Sigmoid colon (tissue), 7 donors: ENCODE data around the gene ACADL. TPM values are rescaled to one million over a fixed set of nuclear protein-coding genes. Genes with fewer than 3 reads are reported as not detected.

Experiments used
- DNase-seq: peaks from one replicate; pipeline ENCODE4 v3.0.0-alpha.2; 2019
- H3K27ac ChIP-seq, 4 donors: fragments of 200-600 bp; sonication (generic); one replicate each; pipeline ENCODE4 v1.5.1; 2016 to 2019; ENCODE audit warnings: mild to moderate bottlenecking in 1 of 4
- H3K27me3 ChIP-seq, 3 donors: fragments of 200-600 bp; sonication (generic); one replicate each; pipeline ENCODE4 v1.5.1; 2019; ENCODE audit warnings: mild to moderate bottlenecking in 1 of 3
- H3K36me3 ChIP-seq, 4 donors: fragments of 200-600 bp; sonication (generic); one replicate each; pipeline ENCODE4 v1.5.1; 2016 to 2019
- H3K4me1 ChIP-seq, 4 donors: fragments of 200-600 bp; sonication (generic); one replicate each; pipeline ENCODE4 v1.5.1; 2017 to 2019
- H3K4me3 ChIP-seq, 4 donors: fragments of 200-600 bp; sonication (generic); one replicate each; pipeline ENCODE4 v1.5.1; 2017 to 2019; ENCODE audit warnings: mild to moderate bottlenecking in 2 of 4, moderate library complexity in 1 of 4
- H3K9me3 ChIP-seq, 4 donors: fragments of 200-600 bp in 3 of 4; sonication (generic) in 3 of 4; one replicate each; pipeline versions ENCODE4 v1.5.1 to v1.6.1; 2013 to 2019
- CTCF ChIP-seq, 4 experiments: fragments of 450-650 bp in 3 of 4; fragments of 200-600 bp in 1 of 4; IDR thresholded peaks; one replicate each; pipeline ENCODE4 v1.5.1; 2016 to 2019; ENCODE audit warnings: antibody characterized with exemption in 4 of 4, mild to moderate bottlenecking in 3 of 4, moderate library complexity in 2 of 4
- EP300 ChIP-seq, 4 donors: sonication (generic); formaldehyde crosslinking; IDR thresholded peaks; one replicate each; pipeline ENCODE4 v1.6.1; 2017; ENCODE audit warnings: antibody characterized with exemption in 4 of 4
- POLR2A ChIP-seq, 2 donors: fragments of 450-650 bp; IDR thresholded peaks; one replicate each; pipeline ENCODE4 v1.6.1; 2016; ENCODE audit warnings: antibody characterized with exemption in 2 of 2, mild to moderate bottlenecking in 2 of 2, moderate library complexity in 2 of 2
- POLR2AphosphoS5 ChIP-seq, 4 donors: sonication (generic); formaldehyde crosslinking; IDR thresholded peaks; one replicate each; pipeline ENCODE4 v1.6.1; 2017; ENCODE audit warnings: antibody characterized with exemption in 4 of 4
- WGBS, 2 donors: extraction: QIAGEN DNeasy Blood & Tissue Kit; methylation state at CpG; one replicate each; pipeline ENCODE4 v1.1.7; 2013; 5-methylcytosine and 5-hydroxymethylcytosine counted together
- intact Hi-C: fragments of 100-400 bp; cut with DNase I; formaldehyde crosslinking; loops from one replicate; pipeline ENCODE4 v1.15.1; 2023
- polyA plus RNA-seq, 3 donors: library from polyadenylated mRNA; stranded (reverse); fragments of 200-250 nt; gene quantifications; one replicate each; pipeline ENCODE4 v1.2.3, GENCODE V29; 2013
- total RNA-seq, 4 donors: library from RNA; depleted of rRNA; stranded (reverse); fragments of >200 nt; gene quantifications; one replicate each; pipeline ENCODE4 v1.1.0, GENCODE V29; 2016
- donor health status: healthy with polysubstance abuse.
- donor health status: Bipolar disorder and iron deficiency.
- donor health status: healthy.

The ACADL gene
- total and polyA plus RNA-seq, 7 donors = 0.15 to 4.7 (median 2.4) TPM; not detected in 1

GRCh38 chr2:210267698-210268097 lies 42.5 kb upstream of the ACADL start:
- Histone ChIP-seq H3K27ac (no peak overlapping the region), H3K4me1 (no peaks in the 10 kb centered on the region), H3K9me3 (no peaks in the 10 kb centered on the region), H3K27me3 (no peaks in the 10 kb centered on the region), H3K4me3 (no peak overlapping the region), H3K36me3 (no peaks in the 10 kb centered on the region)
- no peak for DNase-seq
- intact Hi-C loops = no loop called here
- TF ChIP-seq CTCF (IDR thresholded peaks at IDR 0.05) (no peak), POLR2AphosphoS5 (IDR thresholded peaks at IDR 0.05) (no peak), EP300 (IDR thresholded peaks at IDR 0.05) (no peak), POLR2A (IDR thresholded peaks at IDR 0.05) (no peak)
- 19 to 65% methylated on average over 1 of the region's 1 CpG for WGBS, 2 donors

- H3K9me3 ChIP-seq = no peaks in the 10 kb centered on the region
- no peaks in the 10 kb centered on the region for H3K36me3 ChIP-seq
- H3K27me3 ChIP-seq = no peaks in the 10 kb centered on the region
- TF ChIP-seq POLR2A (IDR thresholded peaks at IDR 0.05) = no peak
- TF ChIP-seq EP300 (IDR thresholded peaks at IDR 0.05) = no peak
- TF ChIP-seq POLR2AphosphoS5 (IDR thresholded peaks at IDR 0.05) = no peak
- no peak for TF ChIP-seq CTCF (IDR thresholded peaks at IDR 0.05)
- DNase-seq = no peak
- no peak overlapping the region for H3K27ac ChIP-seq
- no peaks in the 10 kb centered on the region for H3K4me1 ChIP-seq
- H3K4me3 ChIP-seq = no peak overlapping the region
- WGBS, 2 donors = 81 to 88% methylated on average over 1 of the region's 1 CpG
- intact Hi-C loops = no loop called here
These were observed 39.0 kb upstream of the ACADL start for GRCh38 chr2:210264282-210264681.

- WGBS, 2 donors = 76 to 81% methylated on average over 2 of the region's 2 CpGs
- no peak for TF ChIP-seq CTCF (IDR thresholded peaks at IDR 0.05)
- no peak for TF ChIP-seq POLR2AphosphoS5 (IDR thresholded peaks at IDR 0.05)
- TF ChIP-seq EP300 (IDR thresholded peaks at IDR 0.05) = no peak
- no peak for TF ChIP-seq POLR2A (IDR thresholded peaks at IDR 0.05)
- intact Hi-C loops = no loop called here
- Histone ChIP-seq H3K4me1 (no peaks in the 10 kb centered on the region), H3K9me3 (no peaks in the 10 kb centered on the region), H3K4me3 (no peak overlapping the region), H3K36me3 (no peaks in the 10 kb centered on the region), H3K27ac (no peak overlapping the region), H3K27me3 (no peaks in the 10 kb centered on the region)
- DNase-seq = no peak
These were observed 38.6 kb upstream of the ACADL start for GRCh38 chr2:210263841-210264240.

GRCh38 chr2:210262036-210262435 lies 36.8 kb upstream of the ACADL start:
- Histone ChIP-seq H3K9me3 (no peaks in the 10 kb centered on the region), H3K4me1 (no peaks in the 10 kb centered on the region), H3K36me3 (no peaks in the 10 kb centered on the region), H3K27ac (no peak overlapping the region), H3K4me3 (no peak overlapping the region), H3K27me3 (no peaks in the 10 kb centered on the region)
- TF ChIP-seq EP300 (IDR thresholded peaks at IDR 0.05) = no peak
- no peak for TF ChIP-seq CTCF (IDR thresholded peaks at IDR 0.05)
- no peak for TF ChIP-seq POLR2AphosphoS5 (IDR thresholded peaks at IDR 0.05)
- TF ChIP-seq POLR2A (IDR thresholded peaks at IDR 0.05) = no peak
- intact Hi-C loops = no loop called here
- WGBS, 2 donors = 69 to 84% methylated on average over 2 of the region's 2 CpGs
- no peak for DNase-seq

GRCh38 chr2:210259687-210260086 lies 34.4 kb upstream of the ACADL start:
- no peak for TF ChIP-seq POLR2AphosphoS5 (IDR thresholded peaks at IDR 0.05)
- no peak for TF ChIP-seq POLR2A (IDR thresholded peaks at IDR 0.05)
- no peak for TF ChIP-seq CTCF (IDR thresholded peaks at IDR 0.05)
- TF ChIP-seq EP300 (IDR thresholded peaks at IDR 0.05) = no peak
- no peaks in the 10 kb centered on the region for H3K36me3 ChIP-seq
- intact Hi-C loops = no loop called here
- DNase-seq = no peak
- H3K4me3 ChIP-seq = no peak overlapping the region
- no peaks in the 10 kb centered on the region for H3K27me3 ChIP-seq
- no peak overlapping the region for H3K27ac ChIP-seq
- no peaks in the 10 kb centered on the region for H3K4me1 ChIP-seq
- no peaks in the 10 kb centered on the region for H3K9me3 ChIP-seq
